GM18868 (cell line): ENCODE measurements around the gene YPEL3.

Experiments
- ATAC-seq: cut with Tn5 transposase; IDR thresholded peaks from one replicate; pipeline ENCODE4 v1.9.1; 2021; ENCODE audit warnings: mild to moderate bottlenecking, moderate library complexity; ENCODE audit not compliant: unreplicated experiment

The YPEL3 gene

DNA sequence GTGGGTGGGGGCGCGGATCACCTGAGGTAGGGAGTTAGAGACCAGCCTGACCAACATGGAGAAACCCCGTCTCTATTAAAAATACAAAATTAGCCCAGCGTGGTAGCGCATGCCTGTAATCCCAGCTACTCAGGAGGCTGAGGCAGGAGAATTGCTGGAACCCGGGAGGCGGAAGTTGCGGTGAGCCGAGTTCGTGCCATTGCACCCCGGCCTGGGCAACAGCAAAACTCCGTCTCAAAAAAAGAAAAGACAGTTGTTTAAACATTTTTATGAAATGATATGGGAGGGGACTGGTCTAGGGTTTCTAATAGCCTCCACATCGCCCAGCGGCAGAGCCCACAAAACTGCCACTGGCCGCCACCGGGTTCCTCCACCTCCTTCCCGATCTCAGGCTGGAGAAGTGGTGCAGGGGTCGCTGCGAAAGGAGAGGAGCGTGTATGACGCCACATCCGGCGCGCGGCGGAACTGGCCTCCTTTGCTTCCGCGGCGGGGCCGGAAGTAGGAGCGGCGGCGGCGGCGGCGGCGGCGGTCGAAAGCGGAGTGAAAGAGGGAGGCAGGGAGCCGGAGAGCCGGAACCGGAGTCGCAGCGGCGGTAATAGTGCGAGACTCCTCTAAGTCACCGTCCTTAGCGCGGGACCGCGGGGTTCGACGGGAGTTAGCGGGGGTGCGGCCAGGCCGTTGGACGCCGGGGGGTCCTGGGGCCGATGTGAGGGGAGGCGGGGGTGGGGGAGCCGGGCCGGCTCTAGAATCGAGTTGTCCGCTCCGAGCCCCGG lies 20.3 kb downstream of the YPEL3 start, which contains the start of gene PPP4C:
Gene PPP4C (plus strand): TSS at position 492 of the 773 bp plus-strand sequence. CDS start 384 bp downstream, outside the sequence.
- ATAC-seq = peak; percentile 81

GRCh38 chr16:30070490-30070889 lies 25.5 kb downstream of the YPEL3 start:
- no peak for ATAC-seq

DNA sequence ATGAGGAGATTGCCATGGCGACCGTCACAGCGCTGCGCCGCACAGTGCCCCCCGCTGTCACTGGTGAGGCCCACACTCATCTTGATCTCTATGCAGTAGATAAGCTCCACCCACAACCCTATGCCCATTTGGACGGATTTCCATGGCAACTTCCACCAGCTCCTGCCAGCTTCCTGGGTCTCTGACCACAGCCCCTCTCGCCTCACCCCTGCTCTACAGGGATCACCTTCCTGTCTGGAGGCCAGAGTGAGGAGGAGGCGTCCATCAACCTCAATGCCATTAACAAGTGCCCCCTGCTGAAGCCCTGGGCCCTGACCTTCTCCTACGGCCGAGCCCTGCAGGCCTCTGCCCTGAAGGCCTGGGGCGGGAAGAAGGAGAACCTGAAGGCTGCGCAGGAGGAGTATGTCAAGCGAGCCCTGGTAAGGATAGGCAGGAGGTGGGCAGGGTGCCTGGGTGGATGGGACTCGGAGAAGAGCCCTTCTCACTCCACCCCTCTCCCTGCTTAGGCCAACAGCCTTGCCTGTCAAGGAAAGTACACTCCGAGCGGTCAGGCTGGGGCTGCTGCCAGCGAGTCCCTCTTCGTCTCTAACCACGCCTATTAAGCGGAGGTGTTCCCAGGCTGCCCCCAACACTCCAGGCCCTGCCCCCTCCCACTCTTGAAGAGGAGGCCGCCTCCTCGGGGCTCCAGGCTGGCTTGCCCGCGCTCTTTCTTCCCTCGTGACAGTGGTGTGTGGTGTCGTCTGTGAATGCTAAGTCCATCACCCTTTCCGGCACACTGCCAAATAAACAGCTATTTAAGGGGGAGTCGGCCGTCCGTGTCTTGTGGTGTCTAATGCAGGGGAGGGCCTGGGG lies 26.2 kb downstream of the YPEL3 start:
- no peak for ATAC-seq

DNA sequence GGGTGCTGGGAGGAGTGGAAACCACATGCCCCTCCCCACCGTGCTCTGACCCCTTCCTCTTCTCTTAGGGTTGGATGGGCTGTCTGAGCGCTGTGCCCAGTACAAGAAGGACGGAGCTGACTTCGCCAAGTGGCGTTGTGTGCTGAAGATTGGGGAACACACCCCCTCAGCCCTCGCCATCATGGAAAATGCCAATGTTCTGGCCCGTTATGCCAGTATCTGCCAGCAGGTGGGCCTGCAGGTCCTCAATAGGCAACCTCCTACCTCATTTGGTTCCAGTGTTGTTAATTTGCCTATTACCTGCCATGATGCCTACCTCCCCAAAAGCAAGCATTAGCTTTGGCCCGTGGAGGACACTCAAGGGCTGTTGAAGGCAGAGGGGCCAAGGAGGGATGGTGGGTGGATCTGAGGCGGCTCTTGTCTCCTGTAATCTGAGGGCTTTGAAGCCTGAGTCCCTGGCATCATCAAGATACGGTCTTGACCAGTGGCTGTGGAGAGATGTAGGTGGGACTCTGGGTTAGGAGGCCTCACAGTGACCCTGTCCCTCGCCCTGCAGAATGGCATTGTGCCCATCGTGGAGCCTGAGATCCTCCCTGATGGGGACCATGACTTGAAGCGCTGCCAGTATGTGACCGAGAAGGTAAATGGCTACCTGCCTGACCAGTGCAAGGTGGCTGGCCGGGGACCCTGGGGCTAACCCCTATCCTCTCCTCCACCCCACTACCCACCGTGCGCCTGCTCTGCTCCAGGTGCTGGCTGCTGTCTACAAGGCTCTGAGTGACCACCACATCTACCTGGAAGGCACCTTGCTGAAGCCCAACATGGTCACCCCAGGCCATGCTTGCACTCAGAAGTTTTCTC lies 27.0 kb downstream of the YPEL3 start:
- ATAC-seq = no peak

DNA sequence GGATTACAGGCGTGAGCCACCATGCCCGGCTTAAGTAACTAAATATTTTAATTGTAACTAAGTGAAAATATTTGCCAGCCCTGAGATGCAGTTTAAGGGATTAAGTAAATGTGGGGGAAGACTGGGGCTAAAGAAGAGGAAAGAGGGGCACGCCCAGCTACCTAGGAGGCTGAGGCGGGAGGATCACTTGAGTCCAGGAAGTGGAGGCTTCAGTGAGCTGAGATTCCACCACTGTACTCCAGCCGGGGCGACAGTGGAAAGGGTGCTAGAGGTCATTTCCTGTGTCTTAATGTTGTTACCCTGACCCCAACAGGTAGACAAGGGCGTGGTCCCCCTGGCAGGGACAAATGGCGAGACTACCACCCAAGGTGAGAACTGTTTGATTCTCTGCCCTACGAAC lies 27.7 kb downstream of the YPEL3 start:
- no peak for ATAC-seq

- no peak for ATAC-seq
Measured at GRCh38 chr16:30067584-30067916, 28.5 kb downstream of the YPEL3 start.

DNA sequence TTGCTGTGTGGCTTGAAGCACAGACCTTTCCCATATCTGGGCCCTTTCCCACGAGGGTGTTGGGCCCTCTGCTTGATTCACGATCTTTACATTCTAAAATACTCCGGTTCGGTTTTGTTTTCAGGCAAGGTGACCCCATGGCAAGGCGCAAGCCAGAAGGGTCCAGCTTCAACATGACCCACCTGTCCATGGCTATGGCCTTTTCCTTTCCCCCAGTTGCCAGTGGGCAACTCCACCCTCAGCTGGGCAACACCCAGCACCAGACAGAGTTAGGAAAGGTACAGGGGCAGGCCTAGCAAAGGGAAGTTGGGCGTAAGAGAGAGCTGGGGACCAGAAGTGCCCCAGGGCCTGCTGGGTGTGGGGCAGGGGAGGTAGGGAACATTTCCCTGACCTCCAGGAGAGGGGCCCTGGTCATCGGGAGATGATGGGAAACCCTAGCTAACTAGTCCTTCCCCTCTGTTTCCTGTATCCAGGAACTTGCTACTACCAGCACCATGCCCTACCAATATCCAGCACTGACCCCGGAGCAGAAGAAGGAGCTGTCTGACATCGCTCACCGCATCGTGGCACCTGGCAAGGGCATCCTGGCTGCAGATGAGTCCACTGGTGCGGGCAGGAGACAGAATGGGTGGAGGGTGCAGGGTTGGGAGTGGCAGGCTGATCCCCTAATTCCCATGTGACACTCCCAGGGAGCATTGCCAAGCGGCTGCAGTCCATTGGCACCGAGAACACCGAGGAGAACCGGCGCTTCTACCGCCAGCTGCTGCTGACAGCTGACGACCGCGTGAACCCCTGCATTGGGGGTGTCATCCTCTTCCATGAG lies 29.0 kb downstream of the YPEL3 start:
- no peak for ATAC-seq

GRCh38 chr16:30065943-30066760 lies 29.9 kb downstream of the YPEL3 start:
- ATAC-seq = no peak

- ATAC-seq = peak; percentile 79
Measured at GRCh38 chr16:30065102-30065942, 30.7 kb downstream of the YPEL3 start, which contains the start of gene ALDOA. TSS of gene ALDOA (plus strand) at chr16:30065760. CDS start at chr16:30066898, 1,138 bp downstream.

GRCh38 chr16:30064729-30065101 lies 31.3 kb downstream of the YPEL3 start:
- ATAC-seq = no peak

GRCh38 chr16:30063893-30064728 lies 31.9 kb downstream of the YPEL3 start:
- peak; percentile 40 for ATAC-seq

DNA sequence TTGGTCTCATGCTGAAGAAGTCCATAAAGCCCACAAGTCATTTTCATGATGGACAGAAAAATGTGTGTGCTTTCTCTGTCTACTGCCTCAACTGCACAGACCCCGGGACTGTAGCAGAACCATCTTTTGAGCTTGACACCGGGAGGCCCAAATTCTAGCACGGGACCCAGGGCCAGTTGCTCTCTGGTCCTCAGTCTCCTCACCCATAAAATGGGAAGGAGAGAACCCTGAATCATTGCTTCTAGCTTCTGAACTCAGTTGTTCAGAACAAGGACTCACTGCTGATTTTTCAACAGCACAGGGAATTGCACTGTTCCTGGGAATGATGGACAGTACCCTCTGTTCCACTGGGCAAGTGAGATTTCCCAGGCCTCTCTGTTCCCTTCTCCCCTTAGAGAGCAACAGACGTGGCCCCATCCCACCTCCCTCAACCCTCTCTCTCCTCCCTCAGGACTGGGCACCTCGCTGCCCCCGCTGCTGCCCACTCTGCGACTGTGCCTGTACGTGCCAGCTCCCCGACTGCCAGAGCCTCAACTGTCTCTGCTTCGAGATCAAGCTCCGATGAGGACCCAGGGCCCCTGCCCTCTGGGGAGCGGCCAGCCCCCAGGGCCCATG lies 32.6 kb downstream of the YPEL3 start:
- ATAC-seq = no peak

GRCh38 chr16:30060836-30061554 lies 35.0 kb downstream of the YPEL3 start:
- ATAC-seq = no peak

DNA sequence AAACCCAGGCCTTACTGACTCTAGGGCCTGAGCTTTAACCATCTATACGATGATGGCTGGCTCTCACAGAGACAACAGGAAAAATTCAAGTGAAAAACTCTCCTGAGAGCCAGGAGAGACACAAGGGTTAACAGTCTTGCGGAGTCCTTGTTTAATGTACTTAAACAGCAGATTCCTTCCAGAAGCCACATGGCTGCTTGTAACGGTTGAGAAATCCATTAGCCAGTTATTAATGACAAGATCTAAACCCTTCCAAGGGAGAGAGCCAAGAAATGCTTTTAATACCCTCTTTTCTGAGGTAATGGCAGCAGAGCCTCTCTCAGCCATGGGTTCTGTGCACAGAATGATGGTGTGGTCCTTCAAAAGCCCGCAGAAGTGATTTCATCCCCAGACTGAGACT lies 35.7 kb downstream of the YPEL3 start:
- no peak for ATAC-seq

DNA sequence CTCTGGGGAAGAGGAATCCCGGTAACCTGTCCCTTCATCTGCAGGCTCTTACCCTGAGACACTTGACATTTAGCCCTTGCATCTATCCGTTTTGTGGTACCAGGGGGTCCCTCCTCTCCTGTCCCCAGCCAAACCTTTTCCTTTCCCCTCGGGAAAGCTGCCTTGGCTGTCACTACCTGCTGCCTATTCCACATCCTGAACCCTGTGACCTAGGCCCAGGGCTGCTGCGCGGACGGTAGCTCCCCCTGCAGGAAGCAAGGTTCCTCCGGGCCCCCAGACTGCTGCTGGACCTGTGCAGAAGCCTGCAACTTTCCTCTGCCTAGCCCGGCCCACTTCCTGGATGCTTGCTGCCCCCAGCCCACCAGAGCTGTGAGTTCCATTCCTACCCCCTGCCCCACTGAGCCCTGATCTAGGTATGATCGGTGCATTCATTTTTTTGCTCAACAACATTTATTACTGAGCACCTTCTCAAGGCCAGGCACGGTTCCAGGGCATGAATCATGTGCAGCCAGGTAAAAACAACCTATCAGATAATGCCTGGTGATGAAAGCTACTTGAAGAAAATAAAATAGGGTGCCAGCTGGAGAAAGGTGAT lies 41.0 kb downstream of the YPEL3 start:
- ATAC-seq = no peak

DNA sequence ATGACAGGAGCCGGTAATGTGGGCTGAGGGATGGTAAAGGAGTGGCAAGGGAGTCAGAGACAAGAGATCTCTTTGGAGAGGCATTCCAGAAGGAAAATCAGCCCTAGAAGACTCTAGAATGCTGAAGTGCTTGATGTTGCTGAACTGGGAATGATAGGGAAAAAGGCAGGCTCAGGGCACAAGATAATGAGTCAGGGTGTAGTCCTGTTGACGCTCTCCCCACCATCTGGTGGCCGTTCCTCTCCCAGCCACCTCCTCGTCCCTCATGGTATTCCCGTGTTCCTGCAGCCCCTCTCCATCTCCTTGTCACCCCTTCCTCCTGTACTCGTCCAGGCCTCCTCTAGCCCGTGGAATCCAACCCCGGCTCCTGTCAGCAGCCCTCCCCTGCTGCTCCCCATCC lies 41.6 kb downstream of the YPEL3 start:
- no peak for ATAC-seq
